Measurements from ENCODE around the gene LAMP1. TPM values are rescaled to one million over a fixed set of nuclear protein-coding genes. Genes with fewer than 3 reads are reported as not detected.
"Not testable (repeated sequence)": the region's sequence is repeated elsewhere in the genome, so short reads cannot be mapped to it uniquely, and the experiment has no call there.

LAMP1 gene
- total RNA-seq, 2 donors from 2014 or later = 122 to 128 TPM

DNA sequence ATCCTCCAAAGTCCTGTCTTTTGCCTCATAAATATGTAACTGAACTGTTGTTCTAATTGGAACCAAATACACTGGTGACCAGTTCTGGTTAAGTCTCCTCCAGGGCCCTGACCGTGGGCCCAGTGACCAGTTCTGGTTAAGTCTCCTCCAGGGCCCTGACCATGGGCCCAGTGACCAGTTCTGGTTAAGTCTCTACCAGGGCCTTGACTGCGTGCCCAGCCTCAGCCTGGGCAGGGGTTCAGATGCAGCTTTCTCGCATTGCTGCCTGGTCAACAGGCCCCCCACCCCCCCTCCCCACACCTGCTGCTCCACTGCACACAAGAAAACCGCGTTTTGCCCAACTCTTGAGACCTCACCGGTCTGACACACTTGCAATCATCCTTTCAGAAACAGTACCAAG lies 70.7 kb downstream of the LAMP1 start:
- DNase-seq (no peak), ATAC-seq (no peak)
- intact Hi-C loops (cut with DNase I) = no loop called here

DNA sequence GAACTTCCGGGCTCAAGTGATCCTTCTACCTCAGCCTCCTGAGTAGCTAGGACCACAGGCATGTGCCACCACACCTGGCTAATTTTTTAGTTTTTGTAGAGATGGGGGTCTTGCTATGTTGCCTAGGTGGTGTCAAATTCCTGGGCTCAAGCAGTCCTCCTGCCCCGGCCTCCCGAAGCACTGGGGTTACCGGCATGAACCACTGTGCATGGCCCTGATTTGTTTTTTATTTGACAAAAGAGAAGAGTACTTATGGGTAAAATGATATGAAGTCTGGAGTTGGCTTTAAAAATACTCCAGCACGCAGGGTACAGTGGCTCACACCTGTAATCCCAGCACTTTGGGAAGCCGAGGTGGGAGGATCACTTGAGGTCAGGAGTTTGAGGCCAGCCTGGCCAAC lies 71.3 kb downstream of the LAMP1 start:
- intact Hi-C loops (cut with DNase I); ATAC-seq; DNase-seq: not testable (repeated sequence)

DNA sequence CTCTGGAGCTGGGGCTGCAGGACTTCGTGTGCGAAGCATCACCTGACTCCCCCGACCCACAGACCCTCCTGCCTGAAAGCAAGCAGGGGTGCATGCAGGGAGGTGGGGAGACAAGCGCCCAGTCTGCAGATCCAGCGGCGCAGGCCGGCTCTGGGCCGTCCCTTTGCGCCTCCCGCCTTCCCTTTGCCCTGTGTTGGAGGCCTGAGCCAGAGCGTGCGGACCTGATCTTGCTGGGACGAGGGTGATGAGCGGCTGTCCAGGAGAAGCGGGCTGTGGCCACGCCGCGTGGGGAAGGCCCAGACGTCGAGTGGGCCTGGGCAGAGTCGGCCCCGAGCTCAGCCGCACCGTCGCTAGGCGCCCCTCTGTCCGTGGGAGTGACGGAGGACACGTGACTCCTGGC lies 72.2 kb downstream of the LAMP1 start:
- ATAC-seq (no peak), DNase-seq (no peak)
- intact Hi-C loops (cut with DNase I) = no loop called here

DNA sequence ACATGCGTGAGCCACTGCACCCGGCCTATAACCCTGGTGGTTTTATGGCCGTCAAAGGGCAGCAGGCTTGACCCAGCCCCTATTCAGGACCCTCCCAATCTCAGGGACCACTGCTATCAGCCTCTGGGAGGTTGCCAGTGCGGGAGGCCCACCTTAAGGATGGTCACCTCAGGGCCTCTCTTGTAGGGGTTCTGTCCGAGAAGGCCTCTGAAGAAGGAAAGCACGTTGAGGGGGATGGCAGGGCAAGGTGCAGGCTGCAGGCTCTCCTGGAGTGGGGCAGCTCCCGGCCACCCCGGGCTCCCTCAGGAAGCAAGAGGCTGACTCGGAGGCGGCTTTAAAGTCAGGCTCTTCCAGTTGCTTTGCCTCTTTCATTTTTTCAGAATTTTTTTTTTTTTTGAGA lies 72.8 kb downstream of the LAMP1 start:
- no peak for ATAC-seq
- intact Hi-C loops (cut with DNase I) = no loop called here
- DNase-seq = no peak

DNA sequence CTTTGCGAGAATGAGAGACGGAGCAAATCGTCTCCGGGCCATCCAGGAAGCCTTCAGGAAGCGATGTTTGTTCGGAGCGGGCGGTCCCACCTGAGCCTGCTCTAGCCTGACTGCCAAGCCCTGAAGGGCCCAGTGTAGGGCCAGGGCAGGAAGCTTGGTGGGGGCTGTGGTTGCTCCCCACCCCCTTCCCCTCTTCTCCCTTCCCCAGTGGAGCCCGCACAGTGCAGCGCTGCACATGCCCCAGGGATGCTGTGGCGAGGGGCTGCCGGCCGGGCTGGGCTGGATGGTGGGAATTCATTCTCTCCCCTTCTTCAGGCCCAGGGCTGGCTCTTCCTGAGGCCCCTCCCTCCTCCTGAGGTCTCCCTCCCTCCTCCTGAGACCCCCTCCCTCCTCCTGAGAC lies 74.0 kb downstream of the LAMP1 start:
- intact Hi-C loops (cut with DNase I) = no loop called here
- ATAC-seq = no peak
- DNase-seq = no peak

DNA sequence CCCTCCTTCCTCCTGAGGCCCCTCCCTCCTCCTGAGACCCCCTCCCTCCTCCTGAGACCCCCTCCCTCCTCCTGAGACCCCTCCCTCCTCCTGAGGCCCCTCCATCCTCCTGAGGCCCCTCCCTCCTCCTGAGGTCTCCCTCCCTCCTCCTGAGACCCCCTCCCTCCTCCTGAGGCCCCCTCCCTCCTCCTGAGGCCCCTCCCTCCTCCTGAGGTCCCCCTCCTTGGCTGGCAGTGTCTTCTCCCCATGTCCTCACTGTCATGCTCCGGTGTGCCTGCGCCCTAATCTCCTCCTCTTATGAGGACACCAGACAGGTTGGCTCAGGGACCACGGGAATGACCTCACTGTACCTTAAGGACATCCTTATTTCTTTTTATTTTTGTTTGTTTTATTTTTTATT lies 74.7 kb downstream of the LAMP1 start:
- ATAC-seq; intact Hi-C loops (cut with DNase I); DNase-seq: not testable (repeated sequence)

Small RNAs within 50 kb of the gene (microRNA-seq; reads per million reads assigned to microRNA genes)
- gene MIR8075 = 0 reads per million in 2 donors

Other genes with a start within 250 kb of the LAMP1 start
- gene F7, start 191.4 kb upstream of the LAMP1 start, total RNA-seq = under 1 TPM; 0.16 to 0.29 TPM
- 10 to 100 TPM; 17.5 to 19.6 TPM for gene F10, start 174.4 kb upstream of the LAMP1 start, total RNA-seq
- gene PROZ, start 138.6 kb upstream of the LAMP1 start, total RNA-seq = not detected
- gene PCID2, start 88.6 kb upstream of the LAMP1 start, total RNA-seq = 10 to 100 TPM; 38.3 to 39.9 TPM
- 10 to 100 TPM; 73.9 to 86.2 TPM for gene CUL4A, start 87.6 kb upstream of the LAMP1 start, total RNA-seq
- 1 to 10 TPM; 1.5 to 1.8 TPM for gene GRTP1, start 66.9 kb downstream of the LAMP1 start, total RNA-seq
- 100 to 1,000 TPM; 241 to 245 TPM for gene ADPRHL1, start 156.2 kb downstream of the LAMP1 start, total RNA-seq
- 10 to 100 TPM; 81.1 to 94.3 TPM for gene DCUN1D2, start 193.5 kb downstream of the LAMP1 start, total RNA-seq